Right lobe of liver (tissue), 6 donors: ENCODE measurements around the gene TNS1. TPM values are rescaled to one million over a fixed set of nuclear protein-coding genes. Genes with fewer than 3 reads are reported as not detected.

Experiments used
- ATAC-seq, 4 donors: fragments of 200-7000 bp; cut with Tn5 transposase; one replicate each; pipeline ENCODE4 v1.9.1; 2020; ENCODE audit warnings: mild to moderate bottlenecking in 4 of 4, moderate library complexity in 4 of 4
- DNase-seq, 3 donors: peaks; one replicate each; pipeline ENCODE4 v3.0.0-alpha.2; 2020
- H3K27ac ChIP-seq, 3 donors: fragments of 200-600 bp; one replicate each; pipeline ENCODE4 v1.8.0; 2022
- H3K27me3 ChIP-seq, 2 donors: fragments of 200-600 bp; one replicate each; pipeline ENCODE4 v1.8.0; 2022
- H3K36me3 ChIP-seq, 4 donors: fragments of 200-600 bp; sonication (generic) in 1 of 4; one replicate each; pipeline versions ENCODE4 v1.5.1 to v1.8.0; 2017 to 2022; ENCODE audit warnings: control low read depth in 1 of 4
- H3K4me1 ChIP-seq, 4 donors: fragments of 200-600 bp; sonication (generic) in 1 of 4; one replicate each; pipeline versions ENCODE4 v1.5.1 to v1.8.0; 2017 to 2022; ENCODE audit warnings: control low read depth in 1 of 4
- H3K4me3 ChIP-seq, 3 donors: fragments of 200-600 bp; one replicate each; pipeline ENCODE4 v1.8.0; 2022
- H3K9me3 ChIP-seq, 4 donors: fragments of 200-600 bp; sonication (generic) in 1 of 4; one replicate each; pipeline versions ENCODE4 v1.5.1 to v1.8.0; 2017 to 2022; ENCODE audit warnings: control low read depth in 1 of 4
- CTCF ChIP-seq, 4 donors: fragments of 200-600 bp in 3 of 4; fragments of 450-650 bp in 1 of 4; IDR thresholded peaks; one replicate each; pipeline versions ENCODE4 v1.5.1 to v1.8.0; 2016 to 2022; ENCODE audit warnings: antibody characterized with exemption in 4 of 4, mild to moderate bottlenecking in 2 of 4
- POLR2A ChIP-seq: fragments of 450-650 bp; IDR thresholded peaks from one replicate; pipeline ENCODE4 v1.6.1; 2017; ENCODE audit warnings: antibody characterized with exemption, mild to moderate bottlenecking
- WGBS: methylation state at CpG from one replicate; pipeline ENCODE4 v1.1.6; 2018; ENCODE audit warnings: low coverage, low lambda C conversion rate; ENCODE audit not compliant: insufficient coverage; ENCODE audit errors: missing lambda C conversion rate; 5-methylcytosine and 5-hydroxymethylcytosine counted together
- intact Hi-C, 2 donors: fragments of 100-400 bp; cut with DNase I; formaldehyde crosslinking; loops; one replicate each; pipeline versions ENCODE4 v1.11.2 to v1.14.1; 2022
- total RNA-seq, 6 experiments: library from RNA; depleted of rRNA in 2 of 6; stranded (reverse); fragments of >200 nt in 2 of 6; fragmentation: NEBNext Ultra II Directional in 3 of 6; extraction: Animal tissue kit (Norgen Biotek cat#: 25700) in 3 of 6; gene quantifications; one replicate each; pipeline versions ENCODE4 v1.1.0 to v1.2.4, GENCODE V29; 2016 to 2023
- donor health status: DM: no; HTN: yes; CAD: no.
- donor health status: DM: no; HTN: no; CAD: no.
- donor health status: DM: no; HTN: no; CAD: no.
- donor health status: DM: no; HTN: yes; CAD: no.
- donor health status: DM: no; HTN: yes; CAD: no.

Gene TNS1
- total RNA-seq, 6 experiments from 2014 or later, result 68.4 to 209 (median 99.2) TPM

GRCh38 chr2:217873371-217873770 is 129.4 kb downstream of the TNS1 start:
- TF ChIP-seq CTCF (IDR thresholded peaks at IDR 0.05), result no peak
- TF ChIP-seq POLR2A, result no peak
- intact Hi-C loops, result loop anchor here in 1 of 2 donors (10.0 kb wide), 1 partner anchor 69 kb away; no protein-coding TSS in a partner anchor
- Histone ChIP-seq H3K27ac (no peak overlapping the region), H3K9me3 (no peaks in the 10 kb centered on the region), H3K27me3 (no peaks in the 10 kb centered on the region), H3K4me3 (no peak overlapping the region), H3K4me1 (no peaks in the 10 kb centered on the region), H3K36me3 (peaks cover 0 to 77% (median 32%) of the 10 kb centered on the region in 4 donors)
- no peak for ATAC-seq
- no peak for DNase-seq
- WGBS, result 90% methylated on average over 2 of the region's 8 CpGs

GRCh38 chr2:217872319-217872718 is 130.5 kb downstream of the TNS1 start:
- Histone ChIP-seq H3K4me1 (no peaks in the 10 kb centered on the region), H3K27me3 (no peaks in the 10 kb centered on the region), H3K27ac (no peak overlapping the region), H3K36me3 (peaks cover 1 to 77% (median 34%) of the 10 kb centered on the region in 4 donors), H3K9me3 (no peaks in the 10 kb centered on the region), H3K4me3 (no peak overlapping the region)
- no peak for TF ChIP-seq POLR2A
- TF ChIP-seq CTCF (IDR thresholded peaks at IDR 0.05), result no peak
- 56% methylated on average over 2 of the region's 2 CpGs for WGBS
- intact Hi-C loops, result loop anchor here in 1 of 2 donors (10.0 kb wide), 1 partner anchor 68 kb away; no protein-coding TSS in a partner anchor
- DNase-seq (no peak), ATAC-seq (no peak)

GRCh38 chr2:217870528-217871011 is 132.2 kb downstream of the TNS1 start:
- Histone ChIP-seq H3K9me3 (no peaks in the 10 kb centered on the region), H3K4me3 (no peak overlapping the region), H3K27ac (no peak overlapping the region), H3K27me3 (no peaks in the 10 kb centered on the region), H3K4me1 (no peaks in the 10 kb centered on the region), H3K36me3 (peaks cover 4 to 83% (median 29%) of the 10 kb centered on the region in 4 donors)
- intact Hi-C loops, result loop anchor here in 1 of 2 donors (10.0 kb wide), 1 partner anchor 66 kb away; no protein-coding TSS in a partner anchor
- no peak for TF ChIP-seq CTCF (IDR thresholded peaks at IDR 0.05)
- TF ChIP-seq POLR2A, result no peak
- ATAC-seq (no peak), DNase-seq (no peak)
- WGBS, result 52% methylated on average over 3 of the region's 13 CpGs

GRCh38 chr2:217868911-217869334 is 133.9 kb downstream of the TNS1 start:
- H3K36me3 ChIP-seq, result peaks cover 3 to 88% (median 26%) of the 10 kb centered on the region in 4 donors

More at GRCh38 chr2:217868911-217869334, 133.9 kb downstream of the TNS1 start:
- Histone ChIP-seq H3K9me3 (no peaks in the 10 kb centered on the region), H3K27ac (no peak overlapping the region), H3K4me1 (no peaks in the 10 kb centered on the region), H3K27me3 (no peaks in the 10 kb centered on the region), H3K4me3 (no peak overlapping the region)
- ATAC-seq (peak in 1 of 4 donors; percentile 5), DNase-seq (no peak)
- no peak for TF ChIP-seq POLR2A
- TF ChIP-seq CTCF (IDR thresholded peaks at IDR 0.05), result no peak
- intact Hi-C loops, result no loop called here
- WGBS, result 59% methylated on average over 3 of the region's 3 CpGs
